Heart left ventricle (tissue), 13 donors: ENCODE measurements around the gene IMP4.

Experiments
- CTCF ChIP-seq, 12 donors: fragments of 200-600 bp; sonication (generic) in 4 of 12; IDR thresholded peaks; one replicate each; pipeline versions ENCODE4 v1.5.0 to v1.8.0; 2018 to 2022; ENCODE audit warnings: antibody characterized with exemption in 12 of 12, mild to moderate bottlenecking in 5 of 12
- POLR2A ChIP-seq, 2 donors: fragments of 450-650 bp; IDR thresholded peaks; one replicate each; pipeline ENCODE4 v1.6.1; 2017; ENCODE audit warnings: antibody characterized with exemption in 2 of 2, mild to moderate bottlenecking in 2 of 2, moderate library complexity in 2 of 2
- donor health status: ischemic (EF 13 %, LVEDD 7.1; RV severe dilation, severe dysfunction).
- donor health status: DM: no; HTN: yes; CAD: no.
- donor health status: DM: no; HTN: no; CAD: no.
- donor health status: ischemic (EF 25% LVEDD 6.9; RV normal size, moderate dysfunction).
- donor health status: ischemic (EF 25% LVEDD 5.7; RV mildly dilated, moderate dysfunction).
- donor health status: ischemic (EF 35%, LVEDD 5.7; RV mildly dilated, moderate dysfunction).
- donor health status: nonischemic (EF 11% LVEDD 7.7; RV severe dilation, severe dysfunction).
- donor health status: DM: yes; HTN: yes; CAD: no.
- donor health status: PGD.
- donor health status: ischemic (EF 29% LVEDD 5.4; RV normal size, mild dysfunction).
- donor health status: nonischemic (EF 23%, LVEDD 6.1; RV moderate dilation, normal function).

- TF ChIP-seq CTCF (IDR thresholded peaks at IDR 0.05) (no peak), POLR2A (IDR thresholded peaks at IDR 0.05) (no peak)
Observed at GRCh38 chr2:130373808-130374365, 31.2 kb downstream of the IMP4 start.
